Subcutaneous abdominal adipose tissue (tissue), 5 donors: ENCODE data around the gene SRCAP.

Experiments used
- H3K27ac ChIP-seq: one replicate; pipeline ENCODE4 v1.7.0; 2013; ENCODE audit warnings: low read depth, mild to moderate bottlenecking, inconsistent platforms, low read length, moderate library complexity
- H3K27me3 ChIP-seq, 5 donors: one replicate each; pipeline ENCODE4 v1.7.0; 2013; ENCODE audit warnings: low read length in 5 of 5, inconsistent platforms in 1 of 5; ENCODE audit not compliant: control insufficient read depth in 5 of 5, insufficient read depth in 4 of 5
- H3K36me3 ChIP-seq, 5 donors: one replicate each; pipeline ENCODE4 v1.7.0; 2013; ENCODE audit warnings: low read length in 5 of 5; ENCODE audit not compliant: control insufficient read depth in 5 of 5, insufficient read depth in 5 of 5
- H3K4me1 ChIP-seq, 5 donors: one replicate each; pipeline ENCODE4 v1.7.0; 2013; ENCODE audit warnings: low read length in 5 of 5, mild to moderate bottlenecking in 3 of 5, moderate library complexity in 1 of 5; ENCODE audit not compliant: control insufficient read depth in 5 of 5, insufficient read depth in 5 of 5
- H3K4me3 ChIP-seq, 5 donors: one replicate each; pipeline ENCODE4 v1.7.0; 2013; ENCODE audit warnings: low read length in 5 of 5, low read depth in 1 of 5
- H3K9ac ChIP-seq, 5 donors: one replicate each; pipeline ENCODE4 v1.7.0; 2013; ENCODE audit warnings: low read length in 5 of 5, mild to moderate bottlenecking in 4 of 5, moderate library complexity in 3 of 5
- H3K9me3 ChIP-seq, 5 donors: one replicate each; pipeline ENCODE4 v1.7.0; 2013; ENCODE audit warnings: low read length in 5 of 5; ENCODE audit not compliant: control insufficient read depth in 5 of 5
- donor health status: healthy.
- donor health status: healthy.
- donor health status: healthy.
- donor health status: healthy.
- donor health status: healthy.

Gene SRCAP

DNA sequence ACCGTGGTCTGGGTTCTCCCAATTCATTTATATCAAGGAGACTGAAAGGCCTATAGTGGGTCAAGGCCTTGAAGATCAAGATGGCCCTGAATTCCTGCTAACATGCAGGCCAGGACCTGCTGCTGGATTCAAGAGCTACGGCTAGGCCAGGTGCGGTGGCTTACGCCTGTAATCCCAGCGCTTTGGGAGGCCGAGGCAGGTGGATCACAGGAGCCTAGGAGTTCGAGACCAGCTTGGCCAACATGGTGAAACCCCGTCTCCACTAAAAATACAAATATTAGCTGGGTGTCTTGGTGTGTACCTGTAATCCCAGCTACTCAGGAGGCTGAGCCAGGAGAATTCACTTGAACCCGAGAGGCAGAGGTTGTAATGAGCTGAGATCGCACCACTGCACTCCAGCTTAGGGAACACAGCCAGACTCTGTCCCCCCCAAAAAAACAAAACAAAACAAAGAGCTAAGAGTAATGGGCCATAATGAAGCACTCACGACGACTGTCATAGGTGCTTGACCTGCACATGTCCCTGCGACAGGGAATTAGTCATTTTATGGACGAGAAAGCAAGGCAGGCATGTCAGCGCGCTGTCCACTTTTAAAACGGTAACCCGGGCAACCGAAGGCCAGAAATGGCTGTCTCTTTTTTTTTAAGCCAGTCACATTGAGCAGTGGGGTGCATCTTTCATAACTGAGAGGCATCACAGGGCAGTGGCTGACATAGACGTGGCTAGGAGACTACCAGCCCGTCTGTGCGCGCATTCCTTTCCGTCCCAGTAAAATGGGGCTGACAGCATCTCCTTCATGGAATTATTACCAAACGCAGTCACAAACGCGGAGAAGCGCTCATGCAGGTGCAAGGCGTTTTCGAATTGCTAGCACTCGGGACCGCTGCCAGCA lies 41.8 kb upstream of the SRCAP start:
- peak overlapping the region; percentile 62 to 80 (median 66) for H3K4me3 ChIP-seq
- peaks cover 0 to 3% (median 0%) of the 10 kb centered on the region in 5 donors for H3K27me3 ChIP-seq
- H3K4me1 ChIP-seq = peaks cover 16 to 44% (median 38%) of the 10 kb centered on the region in 5 donors
- H3K27ac ChIP-seq = peak overlapping the region; percentile 83
- H3K9me3 ChIP-seq = no peaks in the 10 kb centered on the region
- H3K9ac ChIP-seq = peak overlapping the region; percentile 11 to 81 (median 63)
- peaks cover 0 to 60% (median 53%) of the 10 kb centered on the region in 5 donors for H3K36me3 ChIP-seq

GRCh38 chr16:30657866-30658730 lies 40.9 kb upstream of the SRCAP start, which contains the start of gene FBRS:
TSS of gene FBRS (plus strand) at chr16:30658431. CDS start at chr16:30659519, 1,088 bp downstream.
- no peaks in the 10 kb centered on the region for H3K9me3 ChIP-seq
- peaks cover 16 to 43% (median 34%) of the 10 kb centered on the region in 5 donors for H3K4me1 ChIP-seq
- peak within 1 kb of the TSS; percentile 77 to 97 (median 94) for H3K4me3 ChIP-seq
- H3K27me3 ChIP-seq = peaks cover 0 to 3% (median 0%) of the 10 kb centered on the region in 5 donors
- H3K9ac ChIP-seq = peak within 1 kb of the TSS; percentile 86 to 99 (median 96)
- H3K36me3 ChIP-seq = peaks cover 3 to 60% (median 54%) of the 10 kb centered on the region in 5 donors
- peak within 1 kb of the TSS; percentile 98 for H3K27ac ChIP-seq

DNA sequence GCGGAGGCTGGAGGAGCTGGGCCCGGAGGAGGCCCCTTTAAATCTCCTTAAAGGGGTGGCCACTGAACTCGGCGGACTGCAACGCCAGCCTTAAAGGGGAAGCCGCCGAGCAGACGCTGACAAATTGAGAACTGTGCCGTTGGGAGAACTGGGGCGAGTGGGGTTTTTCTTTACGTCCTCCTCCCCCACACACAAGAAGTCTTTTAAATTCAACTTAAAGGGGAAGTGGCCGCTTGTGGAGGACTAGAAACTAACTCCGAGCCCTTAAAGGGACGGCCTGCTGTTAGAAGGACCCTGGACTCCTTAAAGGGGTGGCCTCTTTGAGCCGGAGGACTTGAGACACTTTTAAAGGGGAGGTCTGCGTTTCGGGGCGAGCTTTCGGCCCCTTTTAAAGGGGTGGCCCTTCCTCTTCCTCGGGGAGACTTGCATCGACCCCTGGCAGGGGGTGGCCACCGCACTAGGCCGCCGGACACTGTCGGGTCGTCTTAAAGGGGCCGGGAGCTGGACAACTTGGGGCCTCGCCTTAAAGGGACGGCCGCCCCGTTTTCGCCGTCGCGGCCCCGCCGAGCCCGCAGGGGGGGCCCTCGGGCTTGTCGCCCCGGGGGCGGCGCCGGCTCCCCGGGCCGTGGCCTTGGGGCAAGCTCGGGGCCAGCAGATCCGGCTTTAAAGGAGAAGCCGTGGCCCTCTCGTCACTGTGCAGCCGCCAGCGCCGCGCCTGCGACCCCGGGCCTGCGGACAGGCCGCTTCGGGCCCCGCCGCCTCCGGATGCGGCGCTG lies 40.1 kb upstream of the SRCAP start:
- peak overlapping the region; percentile 84 to 99 (median 92) for H3K9ac ChIP-seq
- peaks cover 0 to 3% (median 0%) of the 10 kb centered on the region in 5 donors for H3K27me3 ChIP-seq
- peaks cover 16 to 43% (median 38%) of the 10 kb centered on the region in 5 donors for H3K4me1 ChIP-seq
- no peaks in the 10 kb centered on the region for H3K9me3 ChIP-seq
- peaks cover 5 to 60% (median 55%) of the 10 kb centered on the region in 5 donors for H3K36me3 ChIP-seq
- H3K27ac ChIP-seq = peak overlapping the region; percentile 98
- peak overlapping the region; percentile 77 to 97 (median 94) for H3K4me3 ChIP-seq

DNA sequence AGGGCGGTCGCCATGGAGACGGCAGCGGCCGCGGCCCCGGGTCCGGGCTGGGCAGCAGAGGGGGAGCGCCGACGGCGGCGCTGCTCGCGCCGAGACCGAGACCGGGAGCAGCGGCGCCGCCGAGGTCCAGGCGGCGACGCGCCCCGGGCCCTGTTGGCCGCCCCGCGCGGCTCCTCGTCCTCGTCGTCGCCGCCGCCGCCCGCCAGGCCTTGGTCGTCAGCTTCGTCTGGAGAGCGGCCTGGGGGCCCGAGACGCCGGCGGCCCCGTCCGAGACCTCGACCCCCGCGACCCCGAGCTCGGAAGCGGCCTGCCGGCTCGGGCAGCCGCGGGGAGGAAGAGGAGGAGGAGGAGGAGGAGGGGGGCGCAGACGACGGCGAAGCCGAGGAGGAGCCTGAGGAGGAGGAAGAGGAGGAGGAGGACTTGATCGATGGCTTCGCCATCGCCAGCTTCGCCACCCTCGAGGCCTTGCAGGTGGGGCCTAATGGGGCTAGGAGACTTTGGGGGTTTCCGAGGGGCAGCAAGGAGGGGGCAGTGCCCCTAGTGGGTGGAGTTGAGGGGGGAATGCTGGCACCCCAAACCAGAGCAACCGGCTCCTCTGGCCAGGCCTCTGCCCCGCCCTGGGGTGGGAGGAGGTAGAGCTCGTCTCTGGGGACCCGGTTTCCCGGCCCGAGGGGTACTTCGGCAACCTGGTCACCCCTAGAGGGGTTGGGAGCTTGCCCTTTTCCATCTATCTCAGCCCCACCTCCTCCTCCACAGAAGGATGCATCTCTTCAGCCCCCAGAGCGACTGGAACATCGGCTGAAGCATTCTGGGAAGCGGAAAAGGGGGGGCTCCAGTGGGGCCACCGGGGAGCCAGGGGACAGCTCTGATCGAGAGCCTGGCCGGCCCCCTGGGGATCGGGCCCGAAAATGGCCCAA lies 39.2 kb upstream of the SRCAP start:
- peak overlapping the region; percentile 73 to 99 (median 93) for H3K9ac ChIP-seq
- peak overlapping the region; percentile 72 to 95 (median 81) for H3K4me3 ChIP-seq
- H3K27ac ChIP-seq = peak overlapping the region; percentile 98
- H3K9me3 ChIP-seq = no peaks in the 10 kb centered on the region
- peaks cover 5 to 58% (median 53%) of the 10 kb centered on the region in 5 donors for H3K36me3 ChIP-seq
- peaks cover 16 to 43% (median 38%) of the 10 kb centered on the region in 5 donors for H3K4me1 ChIP-seq
- peaks cover 0 to 3% (median 0%) of the 10 kb centered on the region in 5 donors for H3K27me3 ChIP-seq

- peaks cover 5 to 58% (median 53%) of the 10 kb centered on the region in 5 donors for H3K36me3 ChIP-seq
- H3K9me3 ChIP-seq = no peaks in the 10 kb centered on the region
- peak overlapping the region; percentile 98 for H3K27ac ChIP-seq
- H3K9ac ChIP-seq = peak overlapping the region; percentile 81 to 99 (median 93)
- H3K4me3 ChIP-seq = peak overlapping the region; percentile 72 to 95 (median 81)
- H3K4me1 ChIP-seq = peaks cover 16 to 43% (median 38%) of the 10 kb centered on the region in 5 donors
- H3K27me3 ChIP-seq = peaks cover 0 to 3% (median 0%) of the 10 kb centered on the region in 5 donors
Measured at GRCh38 chr16:30660424-30661261, 38.3 kb upstream of the SRCAP start.

GRCh38 chr16:30662449-30662848 lies 36.5 kb upstream of the SRCAP start:
- peaks cover 0 to 3% (median 0%) of the 10 kb centered on the region in 5 donors for H3K27me3 ChIP-seq
- peaks cover 10 to 34% (median 31%) of the 10 kb centered on the region in 5 donors for H3K4me1 ChIP-seq
- H3K9ac ChIP-seq = peak overlapping the region in 2 of 5 donors; percentile 16 to 56
- no peaks in the 10 kb centered on the region for H3K9me3 ChIP-seq
- H3K36me3 ChIP-seq = peaks cover 5 to 64% (median 63%) of the 10 kb centered on the region in 5 donors
- no peak overlapping the region for H3K27ac ChIP-seq
- no peak overlapping the region for H3K4me3 ChIP-seq

- Histone ChIP-seq H3K36me3 (peaks cover 5 to 70% (median 69%) of the 10 kb centered on the region in 5 donors), H3K4me3 (no peak overlapping the region), H3K9ac (no peak overlapping the region), H3K27ac (no peak overlapping the region), H3K9me3 (no peaks in the 10 kb centered on the region), H3K27me3 (peaks cover 0 to 3% (median 0%) of the 10 kb centered on the region in 5 donors), H3K4me1 (peaks cover 10 to 32% (median 29%) of the 10 kb centered on the region in 5 donors)
Measured at GRCh38 chr16:30663038-30663437, 35.9 kb upstream of the SRCAP start.

DNA sequence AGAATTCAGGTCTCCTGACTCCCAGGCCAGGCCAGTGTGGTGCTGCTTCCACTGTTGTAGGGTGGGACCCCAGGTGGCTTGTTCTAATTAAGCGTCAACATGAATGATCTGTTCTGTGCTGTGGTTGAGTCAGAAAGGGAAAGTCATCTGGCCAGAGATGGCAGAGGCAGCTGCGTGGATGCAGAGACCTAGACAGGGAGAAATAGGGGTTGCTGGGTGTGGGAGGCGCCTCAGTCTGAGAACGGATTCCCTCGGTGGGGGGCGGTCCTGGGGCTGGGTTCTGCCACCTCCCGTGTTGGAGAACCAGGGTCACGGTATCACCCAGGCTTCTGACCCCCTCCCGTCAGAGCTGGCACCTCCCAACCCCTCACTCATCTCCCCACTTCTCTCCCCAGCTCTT lies 35.2 kb upstream of the SRCAP start:
- Histone ChIP-seq H3K36me3 (peaks cover 5 to 77% (median 74%) of the 10 kb centered on the region in 5 donors), H3K9ac (peak overlapping the region in 1 of 5 donors; percentile 52), H3K27ac (no peak overlapping the region), H3K4me1 (peaks cover 6 to 32% (median 29%) of the 10 kb centered on the region in 5 donors), H3K27me3 (no peaks in the 10 kb centered on the region), H3K9me3 (no peaks in the 10 kb centered on the region), H3K4me3 (no peak overlapping the region)
